DMS 273 (cell line): ENCODE data around the gene BICD2.

Experiments
- DNase-seq: peaks from one replicate; lab custom pipeline; 2025; ENCODE audit not compliant: unreplicated experiment; lab: John Stamatoyannopoulos, UW

BICD2 gene

GRCh38 chr9:92716557-92716956 is 48.1 kb downstream of the BICD2 start:
- DNase-seq: peak; percentile 80

GRCh38 chr9:92715488-92716231 is 49.0 kb downstream of the BICD2 start:
- DNase-seq: no peak

DNA sequence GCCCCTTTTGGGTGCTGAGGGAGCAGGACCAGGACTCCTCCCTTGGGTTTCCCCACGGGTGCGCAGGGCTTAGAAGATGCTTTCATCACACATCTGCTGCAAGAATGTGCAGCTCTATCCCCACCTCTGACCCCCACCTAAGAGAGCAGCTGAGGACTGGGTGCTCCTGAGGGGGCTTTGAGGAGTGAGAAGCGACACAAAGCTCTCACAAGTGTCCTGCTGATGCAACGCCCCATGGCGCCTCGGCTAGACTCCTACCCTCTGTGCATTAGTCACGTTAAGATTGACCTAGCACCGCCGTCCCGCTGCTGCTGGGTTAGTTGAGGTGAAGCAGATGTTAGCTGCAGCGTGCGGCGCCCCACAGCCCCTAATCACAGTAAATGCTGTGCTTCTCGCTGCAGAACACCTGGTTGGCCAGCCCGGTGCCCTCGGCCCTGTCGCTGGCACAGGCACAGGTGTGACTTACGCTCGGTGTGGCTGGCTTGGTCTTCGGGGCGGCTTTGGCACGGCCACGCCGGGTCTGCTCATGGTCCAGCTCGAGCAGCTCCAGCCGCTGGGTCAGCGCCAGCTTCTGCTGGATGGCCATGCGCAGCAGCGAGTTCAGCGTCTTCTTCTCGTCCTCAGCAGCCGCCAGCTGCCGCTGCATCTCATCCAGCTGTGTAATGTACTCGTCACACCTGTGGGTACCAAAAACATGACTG is 49.7 kb downstream of the BICD2 start:
- DNase-seq: no peak

DNA sequence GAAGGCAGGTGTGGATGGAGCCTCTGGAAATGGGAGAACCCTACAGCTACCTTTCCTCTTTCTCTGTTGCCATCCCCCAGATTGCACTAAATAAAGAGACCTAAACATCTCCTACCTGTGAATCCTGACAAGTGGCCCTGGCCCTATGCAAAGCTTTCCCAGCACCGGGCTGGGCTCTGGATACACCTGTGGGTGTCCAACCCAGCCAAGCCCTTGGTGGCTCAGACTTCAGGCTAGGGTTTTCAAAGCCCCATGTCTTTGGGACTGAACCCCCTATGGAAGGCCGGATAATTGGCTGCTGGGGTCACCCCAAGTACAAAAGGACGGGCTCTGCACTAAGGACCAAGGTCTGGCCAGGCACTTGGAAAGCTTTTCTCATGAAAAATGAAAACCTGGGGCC is 50.6 kb downstream of the BICD2 start:
- DNase-seq: no peak

DNA sequence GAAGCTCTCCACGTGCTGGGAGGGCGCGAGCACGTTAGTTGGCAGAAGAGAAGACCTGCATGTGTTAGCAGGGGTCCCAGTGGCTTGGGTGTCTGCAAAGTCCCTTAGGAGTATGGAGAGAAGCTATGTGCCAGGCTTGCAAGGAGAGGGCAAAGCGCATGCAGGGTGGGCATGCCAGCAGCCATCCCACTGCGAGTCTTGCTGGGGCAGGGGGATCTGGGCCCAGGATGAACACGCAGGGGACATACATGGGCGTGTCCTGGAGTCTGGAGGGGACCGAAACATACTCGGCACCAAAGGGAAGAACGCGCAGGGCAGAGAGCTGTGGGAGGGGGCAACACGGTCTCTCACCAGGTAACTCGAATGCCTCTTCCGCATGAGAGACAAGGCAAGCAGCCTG is 51.1 kb downstream of the BICD2 start:
- no peak for DNase-seq

DNA sequence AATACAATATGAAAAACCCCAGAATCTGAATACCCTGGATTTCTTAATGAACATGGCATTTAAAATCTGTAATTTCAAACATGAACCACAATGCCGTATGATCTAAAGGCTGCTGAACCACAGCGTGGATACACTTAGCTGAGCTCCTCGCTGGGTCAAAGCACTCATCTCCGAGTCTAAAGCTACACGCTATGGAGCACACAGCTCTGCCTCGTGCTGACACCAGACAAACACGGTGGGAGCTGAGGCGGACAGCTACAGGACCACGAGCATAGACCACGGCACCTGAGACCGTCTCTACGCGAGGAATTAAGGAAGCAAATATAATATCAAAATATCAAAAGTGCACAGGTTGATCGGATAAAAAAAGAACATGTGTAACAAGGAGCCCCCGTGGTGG is 51.9 kb downstream of the BICD2 start:
- DNase-seq: no peak

- no peak for DNase-seq
Measured at GRCh38 chr9:92711844-92712243, 52.8 kb downstream of the BICD2 start.

DNA sequence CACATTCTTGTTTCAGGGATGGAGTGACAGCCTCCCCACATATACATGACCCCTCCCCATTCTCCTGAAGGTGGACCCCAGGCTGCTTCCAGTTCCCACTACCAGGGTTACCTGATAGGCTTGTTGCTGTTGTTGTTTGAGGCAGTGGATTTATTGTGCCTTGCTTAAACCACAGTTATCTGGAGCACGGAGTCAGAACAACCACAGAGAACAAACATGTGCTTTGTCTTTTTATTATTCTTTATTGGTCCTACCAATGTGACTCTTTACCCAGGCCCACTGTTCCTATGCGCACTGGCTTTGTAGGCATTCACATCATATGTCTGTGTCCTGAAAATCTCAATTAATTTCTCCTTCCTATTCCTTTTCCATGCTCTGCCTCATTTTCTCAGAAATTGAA is 53.5 kb downstream of the BICD2 start:
- no peak for DNase-seq

GRCh38 chr9:92710368-92710767 is 54.3 kb downstream of the BICD2 start:
- DNase-seq: no peak

DNA sequence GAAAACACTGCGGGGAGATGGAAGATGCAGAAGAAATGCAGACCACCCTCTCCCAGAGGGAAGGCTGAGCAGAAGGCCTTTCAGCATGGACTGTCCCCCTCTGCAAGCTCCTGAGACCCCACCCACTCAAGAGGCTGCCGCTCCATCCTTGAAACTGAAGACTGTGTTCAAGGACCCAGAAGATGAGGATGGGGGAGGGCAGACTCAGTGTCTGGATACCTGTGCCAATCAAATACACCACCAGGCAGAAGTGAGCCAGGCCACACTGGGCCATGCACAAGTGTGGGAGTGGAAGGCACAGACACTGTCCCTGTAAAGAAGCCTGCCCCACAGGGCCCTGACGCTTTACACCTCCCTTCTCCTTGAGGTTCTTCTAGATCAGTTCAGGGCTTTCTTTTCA is 54.7 kb downstream of the BICD2 start:
- no peak for DNase-seq

GRCh38 chr9:92709240-92709639 is 55.4 kb downstream of the BICD2 start:
- no peak for DNase-seq

DNA sequence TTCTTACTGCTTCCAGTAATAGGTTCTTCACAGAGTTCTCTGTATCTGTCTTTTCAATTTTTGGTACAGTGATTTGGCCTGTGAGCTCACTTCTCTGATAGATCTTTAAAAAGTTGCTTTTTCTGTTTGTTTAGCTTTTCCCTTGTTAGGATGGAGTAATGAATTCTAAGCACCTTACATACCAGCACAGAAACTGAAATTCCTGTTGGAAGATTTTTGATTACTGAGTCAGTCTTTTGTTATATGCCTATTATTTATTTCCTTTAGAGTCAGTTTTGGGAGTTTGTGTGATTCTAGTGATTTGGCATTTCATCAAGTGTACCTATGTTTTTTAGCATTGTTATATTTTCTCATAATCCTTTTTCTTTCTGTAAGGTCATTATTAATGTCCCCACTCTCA is 57.1 kb downstream of the BICD2 start:
- no peak for DNase-seq

DNA sequence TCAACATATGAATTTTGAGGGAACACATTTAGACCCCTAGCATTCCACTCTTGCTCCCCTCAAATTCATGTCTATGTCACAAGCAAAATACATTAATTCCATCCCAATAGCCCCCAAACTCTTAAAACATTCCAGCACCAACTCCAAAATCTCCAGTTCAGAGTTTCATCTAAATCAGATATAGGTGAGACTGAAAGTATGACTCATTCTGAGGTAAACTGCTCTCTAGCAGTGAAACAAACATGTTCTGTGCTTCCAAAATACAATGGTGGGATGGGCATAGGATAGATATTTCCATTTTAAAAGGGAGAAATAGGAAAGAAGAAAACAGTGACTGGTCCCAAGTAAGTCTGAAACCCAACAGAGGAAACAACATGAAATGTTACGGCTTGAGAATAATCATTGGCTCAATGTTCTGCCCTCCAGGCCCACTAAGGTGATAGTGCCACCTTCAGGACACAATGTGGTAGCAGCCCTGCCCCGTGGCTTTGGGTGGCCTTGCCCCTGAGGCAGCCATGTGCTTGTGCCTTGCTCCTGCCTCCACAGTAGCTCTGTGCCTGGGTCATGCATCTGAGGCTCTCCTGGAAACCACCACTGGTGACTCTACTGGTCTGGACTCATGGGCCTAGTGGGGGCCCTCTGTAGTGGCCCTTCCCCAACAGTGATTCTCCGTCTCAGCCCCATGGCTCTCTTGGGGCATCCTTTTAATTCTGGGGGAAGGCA is 58.3 kb downstream of the BICD2 start:
- peak; percentile 60 for DNase-seq

DNA sequence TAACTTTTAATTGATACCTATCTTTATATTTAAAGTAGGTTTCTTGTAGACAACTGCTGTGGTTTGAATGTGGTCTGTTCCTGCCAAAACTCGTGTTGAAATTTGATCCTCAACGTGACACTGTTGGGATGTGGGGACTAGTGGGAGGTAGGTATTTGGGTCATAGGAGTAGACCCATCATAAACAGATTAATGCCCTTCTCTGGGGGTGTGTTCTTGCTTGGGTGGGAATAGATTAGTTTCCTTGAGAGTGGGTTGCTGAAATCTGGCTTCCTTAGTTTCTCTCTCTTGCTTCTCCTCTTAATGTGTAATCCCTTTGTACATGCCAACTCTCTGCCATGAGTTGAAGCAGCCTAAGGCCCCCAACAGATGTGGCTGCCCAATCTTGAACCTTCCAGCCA is 60.1 kb downstream of the BICD2 start:
- no peak for DNase-seq

GRCh38 chr9:92696619-92697018 is 68.0 kb downstream of the BICD2 start:
- DNase-seq: no peak

- DNase-seq: peak; percentile 31
Measured at GRCh38 chr9:92686954-92687353, 77.7 kb downstream of the BICD2 start.

DNA sequence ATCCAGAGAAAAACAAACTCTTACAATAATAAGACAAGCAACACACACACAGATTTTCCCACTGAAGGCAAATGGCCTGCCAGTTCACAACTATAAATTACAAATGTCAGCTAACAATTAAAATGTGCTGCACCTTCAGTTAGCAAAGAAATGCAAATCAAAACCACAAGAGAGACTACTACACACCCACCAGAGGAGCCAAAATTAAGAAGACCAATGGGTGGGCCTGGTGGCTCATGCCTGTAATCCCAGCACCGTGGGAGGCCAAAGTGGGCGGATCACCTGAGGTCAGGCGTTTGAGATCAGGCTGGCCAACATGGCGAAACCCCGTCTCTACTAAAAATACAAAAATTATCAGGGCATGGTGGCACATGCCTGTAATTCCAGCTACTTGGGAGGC is 79.6 kb downstream of the BICD2 start:
- DNase-seq: no peak

DNA sequence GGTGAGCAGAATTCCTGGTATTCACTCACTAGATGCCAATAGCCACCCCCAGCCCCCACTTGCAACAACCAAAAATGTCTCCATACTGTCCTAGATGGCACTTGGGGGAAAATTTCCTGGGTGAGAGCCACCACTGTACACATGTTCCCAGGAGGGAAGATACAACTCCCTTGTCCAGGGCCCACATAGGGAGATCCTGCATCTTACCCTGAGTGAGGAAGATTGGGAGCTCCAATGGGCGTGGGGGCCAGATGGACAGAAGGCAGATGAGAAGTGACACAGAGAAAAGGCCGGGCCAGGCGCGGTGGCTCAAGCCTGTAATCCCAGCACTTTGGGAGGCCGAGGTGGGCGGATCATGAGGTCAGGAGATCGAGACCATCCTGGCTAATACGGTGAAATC is 82.4 kb downstream of the BICD2 start:
- no peak for DNase-seq

- no peak for DNase-seq
Measured at GRCh38 chr9:92680166-92681119, 84.2 kb downstream of the BICD2 start.

GRCh38 chr9:92679413-92680165 is 85.0 kb downstream of the BICD2 start:
- no peak for DNase-seq
